OCI-LY7 (cell line): ENCODE results near the gene CLEC5A. TPM values are rescaled to one million over a fixed set of nuclear protein-coding genes. Genes with fewer than 3 reads are reported as not detected.

Experiments
- BruUV-seq: library from RNA; stranded (reverse); fragments of 400-500 nt; replicated peaks from 2 replicates; lab custom pipeline; 2021; lab: Mats Ljungman, UMichigan
- CTCF ChIA-PET: fragments of 300-600 bp; sonication (Branson Sonifier 250); formaldehyde crosslinking; loops from one replicate; lab custom pipeline; 2022; ENCODE audit warnings: antibody characterized with exemption; ENCODE audit not compliant: unreplicated experiment; lab: Charles Lee
- POLR2A ChIA-PET: fragments of 300-600 bp; sonication (Branson Sonifier 250); formaldehyde crosslinking; loops from one replicate; lab custom pipeline; 2022; ENCODE audit warnings: antibody characterized with exemption; lab: Charles Lee
- DNase-seq: peaks from one replicate; pipeline ENCODE4 v3.0.0-alpha.2; 2015; ENCODE audit warnings: low spot score
- H2AFZ ChIP-seq: fragments of 200-600 bp; sonication (generic), shearing (Covaris generic); 2 replicates; pipeline ENCODE4 v1.6.1; 2014; ENCODE audit warnings: mild to moderate bottlenecking, antibody characterized with exemption, low read length, moderate library complexity
- H3K27ac ChIP-seq: fragments of 200-600 bp; sonication (generic); 2 replicates; pipeline ENCODE4 v1.5.1; 2014; ENCODE audit warnings: mixed run types, low read depth, mild to moderate bottlenecking, moderate library complexity, low read length, inconsistent platforms; ENCODE audit not compliant: poor library complexity, severe bottlenecking
- H3K36me3 ChIP-seq: fragments of 200-600 bp; sonication (generic); 2 replicates; pipeline ENCODE4 v1.6.1; 2014; ENCODE audit warnings: mild to moderate bottlenecking, antibody characterized with exemption, low read length, moderate library complexity, mixed read lengths; ENCODE audit not compliant: insufficient read depth
- H3K4me1 ChIP-seq: fragments of 200-600 bp; sonication (generic); 2 replicates; pipeline ENCODE4 v1.5.1; 2014; ENCODE audit warnings: mild to moderate bottlenecking, low read length; ENCODE audit not compliant: insufficient read depth, poor library complexity, severe bottlenecking
- H3K4me2 ChIP-seq: fragments of 200-600 bp; sonication (generic); 2 replicates; pipeline ENCODE4 v1.6.1; 2014; ENCODE audit warnings: mild to moderate bottlenecking, low read length
- H3K4me3 ChIP-seq: fragments of 200-600 bp; sonication (generic); 2 replicates; pipeline ENCODE4 v1.5.1; 2014; ENCODE audit warnings: mild to moderate bottlenecking, low read depth, low read length; ENCODE audit not compliant: poor library complexity, severe bottlenecking
- H3K79me2 ChIP-seq: fragments of 200-600 bp; sonication (generic); 2 replicates; pipeline ENCODE4 v1.6.1; 2016; ENCODE audit warnings: low read depth, mild to moderate bottlenecking, low read length, moderate library complexity, mixed read lengths; ENCODE audit not compliant: insufficient read depth
- H3K9me2 ChIP-seq: fragments of 200-600 bp; sonication (generic); 2 replicates; pipeline ENCODE4 v1.6.1; 2016; ENCODE audit warnings: mild to moderate bottlenecking, low read length, mixed read lengths; ENCODE audit not compliant: insufficient read depth
- H3K9me3 ChIP-seq: fragments of 200-600 bp; sonication (generic); 2 replicates; pipeline ENCODE4 v1.6.1; 2014; ENCODE audit warnings: mild to moderate bottlenecking, mixed run types, low read length, mixed read lengths
- H4K20me1 ChIP-seq: fragments of 200-600 bp; sonication (generic); 2 replicates; pipeline ENCODE4 v1.6.1; 2014; ENCODE audit warnings: mild to moderate bottlenecking, antibody characterized with exemption, low read length, moderate library complexity, mixed read lengths; ENCODE audit not compliant: insufficient read depth
- EZH2phosphoT487 ChIP-seq: fragments of 200-600 bp; sonication (generic); IDR thresholded peaks from 2 replicates; pipeline ENCODE4 v1.6.1; 2018; ENCODE audit warnings: low read depth, borderline replicate concordance, mild to moderate bottlenecking, mixed run types, antibody characterized with exemption, low read length, moderate library complexity, mixed read lengths
- intact Hi-C: fragments of 100-400 bp; cut with micrococcal nuclease; formaldehyde crosslinking; loops from one replicate; pipeline ENCODE4 v1.10.0; 2022; ENCODE audit not compliant: unreplicated experiment
- total RNA-seq, 2 experiments: library from RNA; depleted of rRNA in 1 of 2; stranded (reverse); fragments of >200 nt in 1 of 2; shearing (Covaris generic) in 1 of 2; gene quantifications; 2 replicates each; pipeline ENCODE4 v1.2.3, GENCODE V29; 2014 to 2022
- TF ChIP-seq, protein P1 (sequence below): fragments of 200-600 bp; sonication (generic); conservative IDR thresholded peaks from 2 replicates; pipeline ENCODE4 v1.5.1; 2014; ENCODE audit warnings: mild to moderate bottlenecking, antibody characterized with exemption, low read length, moderate library complexity, mixed read lengths

CLEC5A gene
- total RNA-seq, 2 experiments from 2014 or later = not detected

DNA sequence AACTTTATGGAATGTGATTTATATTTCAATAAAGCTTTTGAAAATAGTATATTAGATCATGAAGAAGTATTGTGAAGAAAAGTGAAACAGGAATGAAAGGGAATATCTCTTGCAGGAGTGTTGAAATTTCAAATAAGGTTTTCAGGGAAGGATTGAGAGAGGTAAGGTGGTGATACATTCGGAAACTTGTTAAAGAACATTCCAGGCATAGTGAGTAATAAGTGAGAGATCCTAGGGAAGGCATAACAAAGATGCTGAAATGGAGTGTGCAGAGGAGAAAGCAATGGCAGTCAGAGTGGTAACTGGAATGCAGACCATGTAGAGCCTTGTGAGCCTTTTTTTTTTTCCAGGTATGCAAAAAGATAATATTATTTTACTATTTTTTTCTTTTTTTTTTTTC lies 26.5 kb downstream of the CLEC5A start:
- H3K9me3 ChIP-seq = no peaks in the 10 kb centered on the region
- no peaks in the 10 kb centered on the region for H3K9me2 ChIP-seq
- H4K20me1 ChIP-seq = no peaks in the 10 kb centered on the region
- no TSS peak for BruUV-seq
- H3K4me3 ChIP-seq = no peak overlapping the region
- no peaks in the 10 kb centered on the region for H3K36me3 ChIP-seq
- DNase-seq = no peak
- intact Hi-C loops = no loop called here
- H3K4me1 ChIP-seq = no peaks in the 10 kb centered on the region
- ChIA-PET CTCF (no interaction called here), POLR2A (no interaction called here)
- no peaks in the 10 kb centered on the region for H3K79me2 ChIP-seq
- H3K27ac ChIP-seq = no peak overlapping the region
- no peak overlapping the region for H2AFZ ChIP-seq
- TF ChIP-seq EZH2phosphoT487 = no peak
- TF ChIP-seq, protein P1, sequence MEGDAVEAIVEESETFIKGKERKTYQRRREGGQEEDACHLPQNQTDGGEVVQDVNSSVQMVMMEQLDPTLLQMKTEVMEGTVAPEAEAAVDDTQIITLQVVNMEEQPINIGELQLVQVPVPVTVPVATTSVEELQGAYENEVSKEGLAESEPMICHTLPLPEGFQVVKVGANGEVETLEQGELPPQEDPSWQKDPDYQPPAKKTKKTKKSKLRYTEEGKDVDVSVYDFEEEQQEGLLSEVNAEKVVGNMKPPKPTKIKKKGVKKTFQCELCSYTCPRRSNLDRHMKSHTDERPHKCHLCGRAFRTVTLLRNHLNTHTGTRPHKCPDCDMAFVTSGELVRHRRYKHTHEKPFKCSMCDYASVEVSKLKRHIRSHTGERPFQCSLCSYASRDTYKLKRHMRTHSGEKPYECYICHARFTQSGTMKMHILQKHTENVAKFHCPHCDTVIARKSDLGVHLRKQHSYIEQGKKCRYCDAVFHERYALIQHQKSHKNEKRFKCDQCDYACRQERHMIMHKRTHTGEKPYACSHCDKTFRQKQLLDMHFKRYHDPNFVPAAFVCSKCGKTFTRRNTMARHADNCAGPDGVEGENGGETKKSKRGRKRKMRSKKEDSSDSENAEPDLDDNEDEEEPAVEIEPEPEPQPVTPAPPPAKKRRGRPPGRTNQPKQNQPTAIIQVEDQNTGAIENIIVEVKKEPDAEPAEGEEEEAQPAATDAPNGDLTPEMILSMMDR = no peak
- no peak overlapping the region for H3K4me2 ChIP-seq

DNA sequence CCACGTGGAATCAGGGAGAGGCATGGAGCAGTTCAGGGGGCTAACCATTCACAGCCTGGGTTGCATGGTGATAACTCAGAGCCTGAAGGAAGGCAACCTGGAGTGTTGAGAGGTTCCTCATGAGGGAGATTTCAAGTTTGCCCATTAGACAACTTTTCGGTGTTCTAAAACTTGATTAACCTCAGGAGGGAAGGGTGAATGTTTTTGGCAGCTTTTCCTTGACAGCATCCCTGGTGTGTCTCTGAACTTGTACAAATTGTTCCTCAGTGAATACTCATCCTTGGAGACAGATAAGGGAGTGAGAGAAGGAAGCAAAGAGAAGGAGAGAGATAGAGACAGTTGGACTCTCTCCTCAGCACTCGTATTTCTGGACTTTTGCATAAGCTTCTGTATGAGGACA lies 30.7 kb downstream of the CLEC5A start, which contains the start of gene OR9A4:
Gene OR9A4, plus strand, starts transcription at position 301 of the 400 bp plus-strand sequence. CDS start 2,477 bp downstream, outside the sequence.
- no peak for DNase-seq
- Histone ChIP-seq H3K79me2 (no peaks in the 10 kb centered on the region), H4K20me1 (no peaks in the 10 kb centered on the region; the same call in 1 of the 2 replicates), H3K4me3 (no peak within 1 kb of the TSS), H3K4me1 (no peaks in the 10 kb centered on the region), H3K9me2 (no peaks in the 10 kb centered on the region), H3K4me2 (no peak within 1 kb of the TSS), H2AFZ (no peak within 1 kb of the TSS), H3K36me3 (no peaks in the 10 kb centered on the region), H3K9me3 (no peaks in the 10 kb centered on the region), H3K27ac (no peak within 1 kb of the TSS)
- ChIA-PET POLR2A (no interaction called here), CTCF (no interaction called here)
- no peak for TF ChIP-seq EZH2phosphoT487
- TF ChIP-seq, protein P1 = no peak
- intact Hi-C loops = no loop called here
- BruUV-seq = no TSS peak

DNA sequence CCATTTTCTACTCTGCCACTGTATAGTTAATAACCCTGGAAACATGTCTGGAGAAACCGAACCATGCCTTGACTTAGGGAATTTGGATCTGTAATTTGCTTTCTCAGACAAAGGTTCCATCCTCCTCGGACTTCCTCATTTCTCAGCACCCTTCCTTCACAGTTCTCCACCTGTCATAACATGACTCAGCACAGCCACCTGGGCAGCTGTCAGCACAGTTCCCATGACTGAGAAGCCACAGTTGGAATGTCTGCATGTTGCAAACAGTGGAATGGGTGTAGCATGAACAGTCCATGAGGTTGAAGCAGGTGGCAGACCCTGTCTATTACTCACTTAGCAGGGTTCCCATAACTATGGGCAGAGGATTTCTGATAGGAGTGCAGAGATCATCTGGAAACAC lies 31.2 kb downstream of the CLEC5A start:
- Histone ChIP-seq H3K9me3 (no peaks in the 10 kb centered on the region), H2AFZ (no peak overlapping the region), H3K4me3 (no peak overlapping the region), H4K20me1 (no peaks in the 10 kb centered on the region; the same call in 1 of the 2 replicates), H3K9me2 (no peaks in the 10 kb centered on the region), H3K36me3 (no peaks in the 10 kb centered on the region), H3K79me2 (no peaks in the 10 kb centered on the region), H3K27ac (no peak overlapping the region), H3K4me1 (no peaks in the 10 kb centered on the region), H3K4me2 (no peak overlapping the region)
- TF ChIP-seq EZH2phosphoT487 = no peak
- TF ChIP-seq, protein P1 = no peak
- intact Hi-C loops = no loop called here
- ChIA-PET POLR2A (no interaction called here), CTCF (no interaction called here)
- no peak for DNase-seq
- no TSS peak for BruUV-seq
